Ovary (tissue), 9 donors: ENCODE results near the gene USP2. TPM values are rescaled to one million over a fixed set of nuclear protein-coding genes. Genes with fewer than 3 reads are reported as not detected.

Experiments used
- DNase-seq, 5 donors: peaks; one replicate each; pipeline ENCODE4 v3.0.0-alpha.2; 2019 to 2020
- H3K27ac ChIP-seq, 2 donors: fragments of 200-600 bp; one replicate each; pipeline versions ENCODE4 v1.5.1 to v1.8.0; 2019 to 2022
- H3K27me3 ChIP-seq: fragments of 200-600 bp; one replicate; pipeline ENCODE4 v1.8.0; 2022
- H3K36me3 ChIP-seq: fragments of 200-600 bp; sonication (generic); one replicate; pipeline ENCODE4 v1.5.1; 2019
- H3K4me1 ChIP-seq: one replicate; pipeline ENCODE4 v1.8.1; 2013; ENCODE audit warnings: mild to moderate bottlenecking, moderate library complexity; ENCODE audit not compliant: insufficient read depth
- H3K4me3 ChIP-seq: fragments of 200-600 bp; sonication (generic); one replicate; pipeline ENCODE4 v1.5.1; 2017
- H3K9me3 ChIP-seq, 2 donors: fragments of 200-600 bp in 1 of 2; sonication (generic) in 1 of 2; one replicate each; pipeline versions ENCODE4 v1.5.1 to v1.8.1; 2013 to 2019; ENCODE audit warnings: mild to moderate bottlenecking in 1 of 2, moderate library complexity in 1 of 2
- CTCF ChIP-seq, 3 donors: fragments of 450-650 bp in 2 of 3; fragments of 200-600 bp in 1 of 3; IDR thresholded peaks; one replicate each; pipeline versions ENCODE4 v1.5.1 to v1.8.0; 2016 to 2022; ENCODE audit warnings: antibody characterized with exemption in 3 of 3, mild to moderate bottlenecking in 1 of 3
- EP300 ChIP-seq: sonication (generic); formaldehyde crosslinking; IDR thresholded peaks from one replicate; pipeline ENCODE4 v1.6.1; 2017; ENCODE audit warnings: antibody characterized with exemption
- POLR2A ChIP-seq: fragments of 450-650 bp; IDR thresholded peaks from one replicate; pipeline ENCODE4 v1.6.1; 2017; ENCODE audit warnings: antibody characterized with exemption, mild to moderate bottlenecking, moderate library complexity
- WGBS, 3 donors: extraction: QIAGEN DNeasy Blood & Tissue Kit in 1 of 3; methylation state at CpG; one replicate each; pipeline versions ENCODE4 v1.1.5 to v1.1.7; 2013 to 2017; 5-methylcytosine and 5-hydroxymethylcytosine counted together
- intact Hi-C, 4 donors: fragments of 100-400 bp; cut with DNase I; formaldehyde crosslinking; loops; one replicate each; pipeline versions ENCODE4 v1.11.0 to v1.15.1; 2022 to 2023
- polyA plus RNA-seq, 2 donors: library from polyadenylated mRNA; stranded (reverse); fragments of 200-250 nt in 1 of 2; fragments of 350-450 nt in 1 of 2; fragmentation: Illumina TruSeq in 1 of 2; extraction: RNeasy Lipid Tissue Mini Kit (QIAGEN cat#74804) in 1 of 2; gene quantifications; one replicate each; pipeline ENCODE4 v1.2.3, GENCODE V29; 2013 to 2014
- total RNA-seq, 7 donors: library from RNA; depleted of rRNA in 2 of 7; stranded (reverse); fragments of >200 nt in 2 of 7; fragmentation: NEBNext Ultra II Directional in 3 of 7; extraction: Animal tissue kit (Norgen Biotek cat#: 25700) in 3 of 7; gene quantifications; one replicate each; pipeline versions ENCODE4 v1.1.0 to v1.2.4, GENCODE V29; 2016 to 2023
- donor health status: DM: no; HTN: no; CAD: no; lungs with moderate emphysema.
- donor health status: DM: no; HTN: no; CAD: no.
- donor health status: Bipolar disorder and iron deficiency.
- donor health status: DM: yes; HTN: yes; CAD: no.
- donor health status: DM: no; HTN: no; CAD: no.
- donor health status: DM: yes; HTN: yes; CAD: no.

The USP2 gene
- total and polyA plus RNA-seq, 9 donors: 1.0 to 16.9 (median 4.0) TPM

- H3K4me3 ChIP-seq: peak within 1 kb of the TSS; percentile 53
- 1 to 4% (median 2%) methylated on average over 31 to 53 of the region's 53 CpGs for WGBS, 3 donors
- H3K36me3 ChIP-seq: no peaks in the 10 kb centered on the region
- H3K27ac ChIP-seq: peak within 1 kb of the TSS; percentile 20 to 60
- intact Hi-C loops: no loop called here
- TF ChIP-seq CTCF (IDR thresholded peaks at IDR 0.05) (no peak), POLR2A (peak; percentile 12)
- peaks cover 3% of the 10 kb centered on the region for H3K4me1 ChIP-seq
- DNase-seq: peak; percentile 70 to 88 (median 82)
- no peaks in the 10 kb centered on the region for H3K27me3 ChIP-seq
- no peaks in the 10 kb centered on the region for H3K9me3 ChIP-seq
These were observed 40.9 kb downstream of the USP2 start, which contains the start of gene C1QTNF5 for GRCh38 chr11:119340335-119341221. C1QTNF5 (minus strand) TSS chr11:119340883; CDS start chr11:119340397, 486 bp downstream.

- WGBS, 3 donors: 0 to 2% (median 1%) methylated on average over 10 to 85 of the region's 86 CpGs
- DNase-seq: peak; percentile 51 to 81 (median 74)
- TF ChIP-seq EP300: no peak
- peak; percentile 62 to 85 (median 81) for TF ChIP-seq CTCF (IDR thresholded peaks at IDR 0.05)
- peak; percentile 39 for TF ChIP-seq POLR2A
These were observed 41.7 kb downstream of the USP2 start for GRCh38 chr11:119339589-119340334.

GRCh38 chr11:119338965-119339588, 42.4 kb downstream of the USP2 start:
- intact Hi-C loops: loop anchor here in 1 of 4 donors (5.0 to 10.0 kb wide), 2 partner anchors 132 to 244 kb away; partner anchors contain the start of gene CBL
- DNase-seq: no peak
- Histone ChIP-seq H3K36me3 (no peaks in the 10 kb centered on the region), H3K4me3 (peak overlapping the region; percentile 53), H3K9me3 (no peaks in the 10 kb centered on the region), H3K27me3 (no peaks in the 10 kb centered on the region), H3K4me1 (peaks cover 10% of the 10 kb centered on the region), H3K27ac (no peak overlapping the region)
- TF ChIP-seq POLR2A: no peak
- no peak for TF ChIP-seq EP300
- no peak for TF ChIP-seq CTCF (IDR thresholded peaks at IDR 0.05)
- 37 to 47% (median 44%) methylated on average over 11 of the region's 11 CpGs for WGBS, 3 donors

More at GRCh38 chr11:119339589-119340334, 41.7 kb downstream of the USP2 start:
- intact Hi-C loops: loop anchor here in 1 of 4 donors (5.0 to 10.0 kb wide), 2 partner anchors 132 to 245 kb away; partner anchors contain the start of gene CBL
- Histone ChIP-seq H3K27ac (peak overlapping the region; percentile 20 to 60), H3K4me3 (peak overlapping the region; percentile 53), H3K4me1 (peaks cover 10% of the 10 kb centered on the region), H3K36me3 (no peaks in the 10 kb centered on the region), H3K27me3 (no peaks in the 10 kb centered on the region), H3K9me3 (no peaks in the 10 kb centered on the region)
